Neuronal stem cell (in vitro differentiated cells): ENCODE results near the gene ATP6V1G2. TPM values are rescaled to one million over a fixed set of nuclear protein-coding genes. Genes with fewer than 3 reads are reported as not detected.
A peak's percentile ranks its signal among the peaks of the same experiment; 100 is the strongest.
"Not testable (repeated sequence)": the region's sequence is repeated elsewhere in the genome, so short reads cannot be mapped to it uniquely, and the experiment has no call there.

ENCODE experiments used
- DNase-seq: peaks from one replicate; pipeline ENCODE4 v3.0.0-alpha.2; 2013; ENCODE audit warnings: low spot score
- H2AFZ ChIP-seq: one replicate; pipeline ENCODE4 v1.6.1; 2013; ENCODE audit warnings: mild to moderate bottlenecking, low read length, inconsistent platforms
- H2AK5ac ChIP-seq: 2 replicates; pipeline ENCODE4 v1.6.1; 2013; ENCODE audit warnings: low read depth, mild to moderate bottlenecking, inconsistent platforms, low read length, moderate library complexity, mixed read lengths
- H2BK120ac ChIP-seq: 2 replicates; pipeline ENCODE4 v1.6.1; 2013; ENCODE audit warnings: low read depth, mild to moderate bottlenecking, inconsistent platforms, low read length, moderate library complexity, mixed read lengths
- H2BK12ac ChIP-seq: one replicate; pipeline ENCODE4 v1.6.1; 2013; ENCODE audit warnings: low read length, inconsistent platforms
- H2BK15ac ChIP-seq: 2 replicates; pipeline ENCODE4 v1.6.1; 2013; ENCODE audit warnings: mild to moderate bottlenecking, low read length, inconsistent platforms, mixed read lengths
- H2BK5ac ChIP-seq: one replicate; pipeline ENCODE4 v1.6.1; 2013; ENCODE audit warnings: inconsistent platforms, mild to moderate bottlenecking, low read length, moderate library complexity
- H3K14ac ChIP-seq: one replicate; pipeline ENCODE4 v1.6.1; 2013; ENCODE audit warnings: low read length, inconsistent platforms
- H3K18ac ChIP-seq: 2 replicates; pipeline ENCODE4 v1.6.1; 2013; ENCODE audit warnings: low read length, inconsistent platforms
- H3K23ac ChIP-seq: 2 replicates; pipeline ENCODE4 v1.6.1; 2013; ENCODE audit warnings: low read depth, mild to moderate bottlenecking, mixed read lengths, low read length, inconsistent platforms; ENCODE audit not compliant: poor library complexity
- H3K27ac ChIP-seq: replicated peaks from 3 replicates; pipeline ENCODE4 v1.5.1; 2013; ENCODE audit warnings: low read length, inconsistent platforms
- H3K27me3 ChIP-seq, 3 experiments: 2 replicates each; pipeline ENCODE4 v1.6.1; 2013; ENCODE audit warnings: low read length in 3 of 3, mild to moderate bottlenecking in 2 of 3, inconsistent platforms in 1 of 3, low read depth in 1 of 3, mixed read lengths in 1 of 3, moderate library complexity in 1 of 3; ENCODE audit not compliant: control insufficient read depth in 3 of 3, insufficient read depth in 3 of 3
- H3K36me3 ChIP-seq, 2 donors: replicated peaks in 1 of 2; 2 replicates each; pipeline ENCODE4 v1.6.1; 2013; ENCODE audit warnings: low read length in 2 of 2; ENCODE audit not compliant: control insufficient read depth in 2 of 2, insufficient read depth in 2 of 2
- H3K4ac ChIP-seq: 2 replicates; pipeline ENCODE4 v1.6.1; 2013; ENCODE audit warnings: inconsistent platforms, mild to moderate bottlenecking, low read length, moderate library complexity
- H3K4me1 ChIP-seq, 2 donors: 1 replicate in 1 of 2; 2 replicates in 1 of 2; pipeline ENCODE4 v1.6.1; 2013; ENCODE audit warnings: low read length in 2 of 2, low read depth in 1 of 2; ENCODE audit not compliant: control insufficient read depth in 2 of 2, insufficient read depth in 1 of 2
- H3K4me2 ChIP-seq: one replicate; pipeline ENCODE4 v1.6.1; 2013; ENCODE audit warnings: mild to moderate bottlenecking, low read length, inconsistent platforms; ENCODE audit not compliant: insufficient read depth, poor library complexity, severe bottlenecking
- H3K4me3 ChIP-seq, 2 donors: 2 replicates each; pipeline ENCODE4 v1.5.1; 2013; ENCODE audit warnings: low read length in 2 of 2, mild to moderate bottlenecking in 2 of 2, inconsistent platforms in 1 of 2, moderate library complexity in 1 of 2
- H3K79me1 ChIP-seq: one replicate; pipeline ENCODE4 v1.6.1; 2013; ENCODE audit warnings: low read depth, mild to moderate bottlenecking, inconsistent platforms, low read length, moderate library complexity
- H3K9ac ChIP-seq: one replicate; pipeline ENCODE4 v1.6.1; 2013; ENCODE audit warnings: mild to moderate bottlenecking, low read depth, low read length, inconsistent platforms; ENCODE audit not compliant: poor library complexity
- H3K9me3 ChIP-seq, 2 donors: replicated peaks in 1 of 2; 2 replicates each; pipeline versions ENCODE3 to v1.6.1; 2013; ENCODE audit warnings: low read length in 2 of 2, mild to moderate bottlenecking in 2 of 2, inconsistent platforms in 1 of 2, low read depth in 1 of 2, mixed read lengths in 1 of 2, moderate library complexity in 1 of 2; ENCODE audit not compliant: control insufficient read depth in 2 of 2, insufficient read depth in 1 of 2
- H4K8ac ChIP-seq: one replicate; pipeline ENCODE4 v1.6.1; 2013; ENCODE audit warnings: low read depth, mild to moderate bottlenecking, inconsistent platforms, low read length, moderate library complexity
- H4K91ac ChIP-seq: one replicate; pipeline ENCODE4 v1.6.1; 2013; ENCODE audit warnings: low read length, low read depth, mild to moderate bottlenecking, inconsistent platforms; ENCODE audit not compliant: poor library complexity
- WGBS, 2 donors: extraction: QIAGEN DNeasy Blood & Tissue Kit; methylation state at CpG; one replicate each; pipeline ENCODE4 v1.1.7; 2013; ENCODE audit warnings: missing lambda C conversion rate in 2 of 2, mixed read lengths in 1 of 2; ENCODE audit not compliant: insufficient read length in 2 of 2, insufficient replicate concordance in 1 of 2; ENCODE audit errors: extremely low coverage in 2 of 2; 5-methylcytosine and 5-hydroxymethylcytosine counted together
- polyA plus RNA-seq, 2 experiments: library from polyadenylated mRNA; stranded (reverse); fragments of 200-250 nt; gene quantifications; one replicate each; pipeline ENCODE4 v1.2.3, GENCODE V29; 2013

Gene ATP6V1G2
- 6.0 TPM for polyA plus RNA-seq (2013, experiment 1 of 2)
- 5.1 TPM for polyA plus RNA-seq (2013, experiment 2 of 2)

DNA sequence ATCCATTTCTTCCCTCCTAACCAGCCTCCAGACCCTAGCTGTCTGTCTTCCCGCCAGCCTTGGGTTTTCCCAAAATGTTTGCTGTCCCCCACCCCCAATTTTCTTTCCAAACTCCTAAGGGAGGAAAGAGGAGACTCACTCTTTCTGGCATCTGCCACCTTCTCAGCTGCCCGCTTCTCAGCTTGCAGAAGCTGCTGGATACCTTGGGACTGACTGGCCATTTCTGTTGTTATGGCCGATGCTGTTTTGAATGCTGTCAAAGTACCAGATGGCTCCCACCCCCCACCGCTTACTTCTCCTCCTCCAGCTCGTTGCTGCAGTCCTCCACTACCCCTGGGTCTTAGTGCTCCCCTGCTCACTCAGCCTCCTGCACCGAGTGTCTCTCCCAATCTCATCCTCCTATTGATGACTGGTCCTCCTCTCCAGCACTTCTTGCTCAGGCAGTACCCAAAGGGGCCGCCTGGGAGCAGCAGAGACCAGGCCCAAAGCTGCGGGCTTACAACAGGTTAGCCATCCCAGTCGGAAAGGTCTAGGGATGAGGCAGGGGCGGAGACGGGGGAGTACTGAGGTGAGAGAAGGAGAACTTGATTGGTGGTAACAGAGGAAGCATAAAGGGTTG is at the start of gene ATP6V1G2:
ATP6V1G2 (minus strand) TSS at position 270 of the 619 bp plus-strand sequence; CDS start at position 221, 49 bp downstream.
- no peak within 1 kb of the TSS for H4K8ac ChIP-seq
- H2BK5ac ChIP-seq: peak within 1 kb of the TSS; percentile 16
- H3K4ac ChIP-seq: no peak within 1 kb of the TSS
- H3K79me1 ChIP-seq: peaks cover 5% of the 10 kb centered on the region
- peak within 1 kb of the TSS; percentile 46 to 71 for H3K4me3 ChIP-seq
- WGBS, 2 donors: no CpG with 5 or more reads among the region's 11 CpGs
- H3K9ac ChIP-seq: peak within 1 kb of the TSS; percentile 82
- H3K4me1 ChIP-seq: peaks cover 11 to 15% of the 10 kb centered on the region in 2 donors
- no peak within 1 kb of the TSS for H2BK12ac ChIP-seq
- peak within 1 kb of the TSS; percentile 80 for H3K18ac ChIP-seq
- peak within 1 kb of the TSS; percentile 64 for H3K14ac ChIP-seq
- H3K27me3 ChIP-seq: no peaks in the 10 kb centered on the region
- no peak within 1 kb of the TSS for H4K91ac ChIP-seq
- peak within 1 kb of the TSS; percentile 39 for H2BK15ac ChIP-seq
- DNase-seq: peak; percentile 91
- H2AFZ ChIP-seq: peak within 1 kb of the TSS; percentile 81
- H3K27ac ChIP-seq: peak within 1 kb of the TSS; percentile 49
- peaks cover 6 to 35% of the 10 kb centered on the region in 2 donors for H3K36me3 ChIP-seq
- H2BK120ac ChIP-seq: no peak within 1 kb of the TSS
- no peak within 1 kb of the TSS for H2AK5ac ChIP-seq
- peak within 1 kb of the TSS; percentile 64 for H3K4me2 ChIP-seq
- peaks cover 0 to 2% of the 10 kb centered on the region in 2 donors for H3K9me3 ChIP-seq
- no peak within 1 kb of the TSS for H3K23ac ChIP-seq

- Histone ChIP-seq H3K27ac (no peak overlapping the region), H3K9ac (no peak overlapping the region), H3K14ac (no peak overlapping the region), H4K91ac (no peak overlapping the region), H2BK120ac (peak overlapping the region; percentile 56), H4K8ac (peak overlapping the region; percentile 23), H3K4me3 (no peak overlapping the region), H3K23ac (no peak overlapping the region), H3K4me1 (peaks cover 0 to 4% of the 10 kb centered on the region in 2 donors), H3K9me3 (peaks cover 0 to 4% of the 10 kb centered on the region in 2 donors), H2BK15ac (peak overlapping the region; percentile 10), H2AFZ (no peak overlapping the region), H3K4ac (no peak overlapping the region), H3K18ac (peak overlapping the region; percentile 35), H3K79me1 (no peaks in the 10 kb centered on the region), H2BK12ac (peak overlapping the region; percentile 60), H3K36me3 (no peaks in the 10 kb centered on the region), H2BK5ac (no peak overlapping the region), H2AK5ac (peak overlapping the region; percentile 25), H3K27me3 (peaks cover 0 to 11% (median 0%) of the 10 kb centered on the region in 3 experiments), H3K4me2 (no peak overlapping the region)
- WGBS, 2 donors: no CpG with 5 or more reads among the region's 7 CpGs
- DNase-seq: no peak
Observed at GRCh38 chr6:31592396-31592771, 46.0 kb upstream of the ATP6V1G2 start.

DNA sequence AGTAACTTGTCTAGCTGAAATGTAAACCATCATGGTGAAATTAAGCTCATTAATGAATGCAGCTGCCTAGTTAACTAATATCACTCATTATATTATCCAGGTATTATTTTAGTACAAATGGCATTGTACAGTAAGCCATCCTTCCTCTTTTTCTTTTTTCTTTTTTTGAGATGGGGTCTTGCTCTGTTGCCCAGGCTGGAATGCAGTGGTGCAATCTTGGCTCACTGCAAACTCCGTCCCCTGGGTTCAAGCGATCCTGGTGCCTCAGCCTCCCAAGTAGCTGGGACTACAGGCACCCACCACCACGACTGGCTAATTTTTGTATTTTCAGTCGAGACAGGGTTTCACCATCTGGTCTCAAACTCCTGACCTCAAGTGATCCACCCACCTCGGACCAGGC is 44.3 kb upstream of the ATP6V1G2 start:
- H3K14ac ChIP-seq, H2AK5ac ChIP-seq, H3K4me3 ChIP-seq, H3K18ac ChIP-seq, DNase-seq, H3K4me2 ChIP-seq, H3K9me3 ChIP-seq, H2BK15ac ChIP-seq, H3K36me3 ChIP-seq, H2AFZ ChIP-seq, H4K8ac ChIP-seq, H3K79me1 ChIP-seq, H3K9ac ChIP-seq, H3K27ac ChIP-seq, H2BK5ac ChIP-seq, H2BK120ac ChIP-seq, H3K4ac ChIP-seq, H3K4me1 ChIP-seq, H4K91ac ChIP-seq, H3K23ac ChIP-seq, H2BK12ac ChIP-seq: not testable (repeated sequence)
- H3K27me3 ChIP-seq: peaks cover 0 to 11% (median 0%) of the 10 kb centered on the region in 3 experiments
- no CpG with 5 or more reads among the region's 5 CpGs for WGBS, 2 donors

GRCh38 chr6:31588871-31589650 is 42.7 kb upstream of the ATP6V1G2 start:
- no CpG with 5 or more reads among the region's 9 CpGs for WGBS, 2 donors
- Histone ChIP-seq H3K4me1 (peaks cover 2 to 4% of the 10 kb centered on the region in 2 donors), H2BK15ac (no peak overlapping the region), H4K8ac (no peak overlapping the region), H3K18ac (no peak overlapping the region), H3K27me3 (peaks cover 0 to 11% (median 0%) of the 10 kb centered on the region in 3 experiments), H3K9ac (peak overlapping the region; percentile 25), H3K14ac (peak overlapping the region; percentile 47), H3K4me2 (no peak overlapping the region), H2BK12ac (no peak overlapping the region), H2AK5ac (peak overlapping the region; percentile 35), H4K91ac (no peak overlapping the region), H2BK5ac (no peak overlapping the region), H3K23ac (no peak overlapping the region), H2BK120ac (no peak overlapping the region), H3K4me3 (no peak overlapping the region), H3K79me1 (no peaks in the 10 kb centered on the region), H3K36me3 (no peaks in the 10 kb centered on the region), H3K9me3 (no peaks in the 10 kb centered on the region), H3K4ac (no peak overlapping the region), H3K27ac (no peak overlapping the region), H2AFZ (peak overlapping the region; percentile 56)
- DNase-seq: no peak
